Measurements from ENCODE around the gene MINDY1. TPM values are rescaled to one million over a fixed set of nuclear protein-coding genes. Genes with fewer than 3 reads are reported as not detected.

MINDY1 gene
- total RNA-seq, 1 donor from 2014 or later = 7.7 TPM

DNA sequence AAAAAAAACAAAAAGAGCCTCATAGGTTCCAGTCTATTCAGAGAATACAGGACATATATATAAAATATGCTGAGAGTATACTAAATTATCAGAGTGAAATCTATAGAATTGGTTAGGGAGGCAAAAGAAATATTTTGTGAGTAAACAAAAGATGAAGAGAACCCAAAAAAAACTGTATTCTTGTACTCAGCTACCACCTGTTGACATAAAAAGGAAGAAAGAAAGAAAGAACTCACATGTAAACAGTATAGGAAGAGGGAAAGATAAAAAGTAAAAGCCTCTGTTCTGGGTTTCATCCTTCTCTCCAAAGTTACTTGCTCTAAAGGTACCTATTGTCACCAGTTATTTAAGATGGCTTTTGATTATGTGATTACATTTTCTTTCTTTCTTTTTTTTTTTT, 19.8 kb upstream of the MINDY1 start:
- Histone ChIP-seq H3K27me3 (ENCODE audit: control insufficient read depth, insufficient read depth, low read length) (no peaks in the 10 kb centered on the region), H3K4me3 (ENCODE audit: low read depth, low read length) (no peak overlapping the region), H3K36me3 (ENCODE audit: control insufficient read depth, insufficient read depth, low read length) (no peaks in the 10 kb centered on the region)
- no peak for DNase-seq (ENCODE audit: low read depth)
- TF ChIP-seq, protein P1, sequence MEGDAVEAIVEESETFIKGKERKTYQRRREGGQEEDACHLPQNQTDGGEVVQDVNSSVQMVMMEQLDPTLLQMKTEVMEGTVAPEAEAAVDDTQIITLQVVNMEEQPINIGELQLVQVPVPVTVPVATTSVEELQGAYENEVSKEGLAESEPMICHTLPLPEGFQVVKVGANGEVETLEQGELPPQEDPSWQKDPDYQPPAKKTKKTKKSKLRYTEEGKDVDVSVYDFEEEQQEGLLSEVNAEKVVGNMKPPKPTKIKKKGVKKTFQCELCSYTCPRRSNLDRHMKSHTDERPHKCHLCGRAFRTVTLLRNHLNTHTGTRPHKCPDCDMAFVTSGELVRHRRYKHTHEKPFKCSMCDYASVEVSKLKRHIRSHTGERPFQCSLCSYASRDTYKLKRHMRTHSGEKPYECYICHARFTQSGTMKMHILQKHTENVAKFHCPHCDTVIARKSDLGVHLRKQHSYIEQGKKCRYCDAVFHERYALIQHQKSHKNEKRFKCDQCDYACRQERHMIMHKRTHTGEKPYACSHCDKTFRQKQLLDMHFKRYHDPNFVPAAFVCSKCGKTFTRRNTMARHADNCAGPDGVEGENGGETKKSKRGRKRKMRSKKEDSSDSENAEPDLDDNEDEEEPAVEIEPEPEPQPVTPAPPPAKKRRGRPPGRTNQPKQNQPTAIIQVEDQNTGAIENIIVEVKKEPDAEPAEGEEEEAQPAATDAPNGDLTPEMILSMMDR (IDR thresholded peaks at IDR 0.05; ENCODE audit: insufficient read depth, low read length, poor library complexity, severe bottlenecking) = no peak

DNA sequence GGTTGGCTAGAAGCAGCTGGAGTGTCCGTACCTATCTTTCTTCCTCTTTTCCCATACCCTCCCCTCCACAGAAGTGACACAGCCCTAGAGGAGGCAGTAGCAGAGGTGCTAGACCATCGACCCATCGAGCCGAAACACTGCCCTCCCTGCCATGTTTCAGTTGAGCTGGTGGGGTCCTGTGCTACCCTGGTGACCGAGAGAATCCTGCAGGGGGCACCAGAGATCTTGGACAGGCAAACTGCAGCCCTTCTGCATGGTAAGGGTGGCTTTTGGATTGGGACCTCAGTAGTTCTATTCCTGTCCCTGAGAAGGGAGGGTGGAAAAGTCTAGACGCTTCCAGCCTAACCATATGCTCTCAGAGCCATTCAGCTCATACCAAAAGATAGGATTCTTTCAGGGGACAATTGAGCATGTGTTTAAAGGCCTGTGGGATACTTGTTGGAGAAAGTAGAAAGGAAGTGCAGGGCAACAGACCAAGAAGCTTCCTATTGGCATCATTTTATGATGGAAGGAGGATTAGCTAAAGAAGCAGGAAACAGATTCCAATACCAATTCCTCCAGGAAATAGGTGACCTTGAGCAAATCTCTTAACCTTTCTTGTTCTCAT, 17.9 kb upstream of the MINDY1 start:
- H3K4me3 ChIP-seq (ENCODE audit: low read depth, low read length) = no peak overlapping the region
- no peaks in the 10 kb centered on the region for H3K36me3 ChIP-seq (ENCODE audit: control insufficient read depth, insufficient read depth, low read length)
- no peak for DNase-seq (ENCODE audit: low read depth)
- TF ChIP-seq, protein P1 (IDR thresholded peaks at IDR 0.05; ENCODE audit: insufficient read depth, low read length, poor library complexity, severe bottlenecking) = peak; percentile 78
- H3K27me3 ChIP-seq (ENCODE audit: control insufficient read depth, insufficient read depth, low read length) = no peaks in the 10 kb centered on the region

DNA sequence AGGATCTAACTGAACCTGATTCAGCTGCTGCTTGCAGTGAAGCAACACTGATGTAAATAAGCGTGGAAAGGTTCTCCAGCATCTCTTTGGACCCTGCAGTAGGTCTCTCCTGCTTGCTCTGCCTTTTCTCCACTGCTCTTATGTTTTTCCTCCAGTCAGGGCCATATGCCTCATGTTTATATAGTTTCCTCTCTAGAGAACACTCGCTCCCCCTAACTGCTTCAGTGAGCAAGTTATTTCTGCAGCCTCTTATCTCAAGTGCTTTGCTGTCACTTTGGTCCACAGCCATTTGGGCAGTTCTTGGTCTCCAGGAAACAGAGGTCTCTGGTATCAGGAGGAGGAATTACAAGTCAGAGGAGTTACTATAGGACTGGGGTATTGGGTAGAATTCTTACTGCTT, 6.8 kb upstream of the MINDY1 start:
- no peaks in the 10 kb centered on the region for H3K27me3 ChIP-seq (ENCODE audit: control insufficient read depth, insufficient read depth, low read length)
- H3K36me3 ChIP-seq (ENCODE audit: control insufficient read depth, insufficient read depth, low read length) = no peaks in the 10 kb centered on the region
- DNase-seq (ENCODE audit: low read depth) = no peak
- H3K4me3 ChIP-seq (ENCODE audit: low read depth, low read length) = no peak overlapping the region
- TF ChIP-seq, protein P1 (IDR thresholded peaks at IDR 0.05; ENCODE audit: insufficient read depth, low read length, poor library complexity, severe bottlenecking) = no peak

- Histone ChIP-seq H3K4me3 (ENCODE audit: low read depth, low read length) (no peak overlapping the region), H3K36me3 (ENCODE audit: control insufficient read depth, insufficient read depth, low read length) (no peaks in the 10 kb centered on the region), H3K27me3 (ENCODE audit: control insufficient read depth, insufficient read depth, low read length) (no peaks in the 10 kb centered on the region)
- no peak for DNase-seq (ENCODE audit: low read depth)
- TF ChIP-seq, protein P1 (IDR thresholded peaks at IDR 0.05; ENCODE audit: insufficient read depth, low read length, poor library complexity, severe bottlenecking) = no peak
Measured at GRCh38 chr1:151012684-151013471, 6.2 kb upstream of the MINDY1 start.

- H3K36me3 ChIP-seq (ENCODE audit: control insufficient read depth, insufficient read depth, low read length) = no peaks in the 10 kb centered on the region
- H3K27me3 ChIP-seq (ENCODE audit: control insufficient read depth, insufficient read depth, low read length) = no peaks in the 10 kb centered on the region
- TF ChIP-seq, protein P1 (IDR thresholded peaks at IDR 0.05; ENCODE audit: insufficient read depth, low read length, poor library complexity, severe bottlenecking) = no peak
- DNase-seq (ENCODE audit: low read depth) = no peak
- no peak overlapping the region for H3K4me3 ChIP-seq (ENCODE audit: low read depth, low read length)
Measured at GRCh38 chr1:151011154-151011850, 4.6 kb upstream of the MINDY1 start.

Measured in kidney epithelial cell (primary cell).